NOMO-1 (cell line): ENCODE measurements around the gene NEUROD2.

Experiments used
- DNase-seq, 2 experiments: peaks; one replicate each; lab custom pipeline; 2025; ENCODE audit not compliant: unreplicated experiment in 2 of 2; lab: John Stamatoyannopoulos, UW

NEUROD2 gene

DNA sequence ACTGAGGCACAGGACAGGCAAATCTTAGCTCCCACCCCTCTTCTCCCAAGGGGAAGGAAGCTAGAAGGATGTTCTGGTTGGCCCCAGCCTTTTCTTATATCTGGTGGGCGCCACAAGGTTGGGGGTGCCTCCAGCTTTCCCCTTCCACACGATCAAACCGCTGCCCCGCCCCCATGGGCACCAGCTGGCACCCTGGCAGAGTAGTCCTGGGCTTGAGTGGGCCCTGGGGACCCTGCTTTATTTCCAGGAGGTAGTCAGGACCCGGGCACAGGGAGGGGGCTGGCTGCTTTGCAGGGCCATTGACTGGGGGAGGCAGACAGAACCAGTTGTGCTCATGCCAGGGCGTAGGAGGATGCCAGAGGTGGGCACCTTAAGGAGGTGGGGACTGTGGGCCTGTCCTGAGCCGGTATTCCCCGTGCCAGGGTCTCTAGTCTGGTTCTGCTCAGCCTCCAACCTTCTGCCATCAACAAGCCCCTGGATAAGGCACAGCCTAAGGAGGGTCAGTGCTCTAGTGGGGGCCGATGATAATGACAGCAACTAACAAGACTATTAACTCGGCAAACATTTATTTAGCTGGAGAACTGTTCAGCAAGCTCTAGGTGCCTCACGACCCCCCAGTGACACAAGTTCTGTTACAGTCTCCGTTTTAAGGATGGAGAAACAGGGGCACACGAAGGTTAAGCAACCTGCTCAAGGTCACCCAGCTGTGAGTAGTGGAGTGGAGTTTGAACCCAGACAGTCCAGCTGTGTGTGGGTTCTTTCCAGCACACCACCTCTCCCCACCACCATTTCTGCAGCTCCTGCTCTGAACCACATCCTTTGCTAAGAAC lies 11.5 kb upstream of the NEUROD2 start:
- DNase-seq, result no peak

DNA sequence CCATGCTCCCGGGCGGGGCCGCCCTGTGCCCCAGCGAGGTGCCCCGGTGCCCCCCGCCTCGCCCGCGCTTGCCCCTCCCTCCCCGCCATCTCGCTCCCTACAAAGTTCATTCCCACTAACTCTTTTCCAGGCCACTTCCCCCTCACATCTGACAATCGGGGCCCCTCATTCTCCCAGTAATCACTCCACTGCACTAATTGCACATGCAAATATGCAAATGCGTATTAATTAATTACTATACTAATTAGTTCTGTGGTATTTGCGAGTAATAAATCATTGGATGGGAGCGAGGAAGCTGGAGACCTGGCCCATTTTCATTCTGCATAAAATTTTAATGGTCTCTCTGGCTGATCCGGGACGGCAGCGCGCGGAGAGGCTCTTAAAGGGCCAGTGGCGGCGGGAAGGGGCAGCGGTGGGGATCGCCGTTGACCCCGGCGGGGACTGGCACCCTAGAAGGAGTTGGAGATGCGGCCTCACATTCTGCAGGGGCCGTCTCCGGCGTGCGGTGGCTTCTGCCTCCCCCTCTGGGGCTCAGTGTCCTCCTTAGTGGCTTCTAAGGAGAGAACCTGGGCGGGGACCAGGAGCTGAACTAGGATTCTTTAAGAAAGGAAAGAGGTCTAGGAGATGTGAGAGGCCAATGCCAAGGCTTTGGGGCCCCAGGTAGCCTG lies 10.7 kb upstream of the NEUROD2 start:
- peak in 1 of 2 experiments; percentile 37 for DNase-seq

DNA sequence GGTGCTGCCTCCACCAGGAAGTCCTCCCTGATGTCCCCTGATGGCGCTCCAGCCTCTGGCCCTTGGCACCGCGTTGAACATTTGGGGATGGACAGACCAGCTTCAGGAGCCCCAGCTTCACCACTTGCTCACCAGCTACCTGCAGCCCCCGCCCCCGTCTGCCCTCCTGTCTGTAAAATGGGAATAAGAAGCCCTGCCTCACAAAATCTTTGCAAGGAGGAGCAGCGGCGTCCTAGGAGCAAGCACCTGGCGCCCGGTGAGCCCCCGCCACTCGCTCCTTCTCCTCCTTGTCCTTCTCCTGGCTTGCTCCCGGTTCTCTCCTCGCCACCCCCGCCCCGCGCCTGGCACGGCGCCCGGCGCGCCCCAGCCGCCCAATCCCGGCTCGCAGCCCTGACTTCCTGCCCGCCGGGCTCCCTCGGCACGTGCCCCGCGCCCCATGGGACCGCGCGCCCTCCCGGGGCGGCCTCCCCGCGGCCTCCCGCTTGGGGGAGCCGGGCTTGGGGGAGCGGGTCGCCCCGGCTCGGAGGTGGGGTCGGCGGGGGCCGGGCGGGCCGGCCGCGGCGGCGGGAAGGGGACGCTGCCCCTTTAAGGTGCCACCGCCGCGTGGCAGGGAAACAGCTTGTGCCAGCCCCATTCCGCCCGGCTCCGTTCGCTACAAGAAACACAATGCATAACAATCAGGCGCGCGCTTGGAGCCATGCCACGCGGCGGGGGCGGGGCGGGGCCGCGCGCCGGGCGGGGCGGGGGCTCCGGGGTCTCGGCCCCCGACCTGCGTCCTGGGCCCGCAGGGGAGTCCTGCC lies 9.9 kb upstream of the NEUROD2 start:
- DNase-seq, result peak; percentile 36 to 41

DNA sequence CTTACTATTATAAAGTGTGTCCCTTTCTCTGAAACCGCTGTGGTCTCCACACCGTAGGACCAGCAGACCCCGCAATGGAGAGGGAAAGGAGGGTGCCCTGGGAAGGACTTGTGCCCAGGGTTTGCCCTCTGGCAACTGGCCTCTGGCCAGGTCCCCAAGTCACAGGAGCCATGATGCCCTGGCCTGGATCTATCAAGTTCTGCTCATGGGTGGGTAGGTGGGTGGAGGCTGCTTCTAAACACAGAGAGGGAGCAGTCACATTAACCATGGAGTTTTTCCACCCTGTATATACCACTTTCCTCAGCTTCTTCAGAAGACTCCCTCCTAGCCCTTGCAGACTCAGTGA lies 9.4 kb upstream of the NEUROD2 start:
- no peak for DNase-seq

DNA sequence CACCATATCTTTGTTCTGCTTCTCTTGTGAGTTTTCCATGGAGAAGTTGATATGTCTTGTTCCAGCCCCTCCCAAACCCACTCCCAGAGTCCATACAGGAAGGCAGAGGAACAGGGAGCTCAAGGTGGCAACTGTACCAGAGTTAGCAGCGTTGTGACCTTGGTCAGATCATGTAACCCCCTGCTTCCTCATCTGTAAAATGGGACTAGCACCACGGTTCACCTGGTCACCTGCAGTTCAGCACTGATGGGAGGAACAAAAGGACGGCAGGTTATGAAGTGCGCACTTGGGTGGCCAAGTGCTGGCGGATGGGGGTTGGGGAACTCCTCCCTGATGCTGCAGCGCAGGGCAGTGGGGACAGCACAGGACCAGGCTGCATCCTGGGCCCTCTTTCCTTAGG lies 7.7 kb upstream of the NEUROD2 start:
- no peak for DNase-seq

DNA sequence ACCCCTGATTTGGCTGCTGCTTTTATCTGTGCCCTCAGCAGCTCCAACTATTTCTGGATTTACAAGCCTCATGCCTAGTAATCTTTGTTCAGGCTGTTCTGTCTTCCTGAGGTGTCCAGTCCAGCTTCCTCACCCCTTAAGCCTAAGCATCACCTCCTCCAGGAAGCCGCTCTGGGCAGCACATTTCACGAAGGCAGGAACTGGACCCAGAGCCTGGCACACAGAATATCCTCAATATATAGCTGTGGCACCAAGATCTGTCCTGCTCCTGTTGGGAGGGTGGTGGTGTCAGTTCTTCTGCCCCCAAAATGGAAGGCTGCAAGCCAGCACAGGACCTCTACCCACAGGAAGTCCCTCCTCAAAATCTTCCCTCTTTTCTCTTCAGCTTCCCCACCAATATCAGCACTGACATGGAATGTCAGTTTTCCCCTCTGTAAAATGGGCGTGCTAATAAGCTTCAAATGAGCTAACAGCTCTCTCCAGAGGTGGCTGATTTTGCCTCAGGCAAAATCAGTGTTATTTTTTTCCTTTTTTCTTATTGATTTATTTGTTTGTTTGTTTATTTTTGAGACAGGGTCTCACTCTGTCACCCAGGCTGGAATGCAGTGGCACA lies 6.9 kb upstream of the NEUROD2 start:
- no peak for DNase-seq

DNA sequence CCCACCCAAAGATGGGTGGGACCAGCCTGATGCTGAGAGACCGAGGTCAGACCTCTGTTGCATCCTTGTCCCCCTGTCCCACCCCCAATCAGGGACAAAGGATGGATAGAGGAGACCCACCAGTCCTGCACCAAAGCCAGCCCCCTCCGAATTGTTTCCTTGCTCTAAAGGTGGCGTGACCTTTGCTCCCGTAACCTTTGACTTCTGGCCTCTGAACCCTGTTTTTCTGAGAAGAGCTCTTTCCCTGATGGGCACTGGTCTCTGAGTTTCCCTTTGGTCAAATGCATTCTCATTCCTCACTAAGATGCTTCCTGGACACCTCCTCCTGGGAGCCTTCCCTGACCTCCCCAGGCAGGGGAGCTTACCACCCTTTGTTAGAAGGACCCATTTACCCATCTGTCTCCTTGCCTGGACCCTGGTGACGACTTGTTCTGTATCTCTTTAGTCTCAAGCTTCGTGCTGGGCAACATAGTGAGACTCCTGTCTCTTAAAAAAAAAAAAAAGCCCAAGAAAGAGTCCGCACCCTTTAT lies 5.3 kb upstream of the NEUROD2 start:
- DNase-seq, result no peak

DNA sequence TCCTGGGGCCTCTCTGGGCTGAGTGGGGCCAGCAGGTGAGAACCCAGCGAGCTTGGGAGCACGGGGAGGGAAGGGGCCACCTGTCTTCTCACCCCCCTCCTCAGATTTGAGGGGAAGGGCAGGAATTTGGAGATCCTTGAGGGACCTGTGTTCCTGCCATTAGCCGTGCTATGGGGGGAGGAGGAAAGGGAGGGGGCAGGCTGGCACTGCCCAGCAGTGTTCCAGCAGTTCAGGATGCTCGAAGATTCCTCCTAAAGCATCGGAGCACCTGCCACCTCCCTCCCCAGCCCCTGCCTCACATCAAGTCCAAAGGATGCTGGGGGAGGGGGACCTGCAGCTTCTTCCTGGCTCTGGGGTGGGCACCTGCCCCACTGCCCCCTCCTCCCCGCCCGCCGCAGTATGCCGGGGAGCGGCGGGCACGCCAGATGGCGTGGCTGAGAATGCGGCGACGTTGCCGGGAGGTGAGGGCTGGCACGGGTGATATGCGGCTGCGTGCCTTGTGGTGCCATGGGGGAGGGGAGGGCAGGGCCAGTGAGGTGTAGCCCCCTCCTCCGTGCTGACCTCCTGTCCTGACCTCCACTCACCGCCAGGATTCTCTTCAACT lies 4.7 kb upstream of the NEUROD2 start:
- DNase-seq, result no peak

DNA sequence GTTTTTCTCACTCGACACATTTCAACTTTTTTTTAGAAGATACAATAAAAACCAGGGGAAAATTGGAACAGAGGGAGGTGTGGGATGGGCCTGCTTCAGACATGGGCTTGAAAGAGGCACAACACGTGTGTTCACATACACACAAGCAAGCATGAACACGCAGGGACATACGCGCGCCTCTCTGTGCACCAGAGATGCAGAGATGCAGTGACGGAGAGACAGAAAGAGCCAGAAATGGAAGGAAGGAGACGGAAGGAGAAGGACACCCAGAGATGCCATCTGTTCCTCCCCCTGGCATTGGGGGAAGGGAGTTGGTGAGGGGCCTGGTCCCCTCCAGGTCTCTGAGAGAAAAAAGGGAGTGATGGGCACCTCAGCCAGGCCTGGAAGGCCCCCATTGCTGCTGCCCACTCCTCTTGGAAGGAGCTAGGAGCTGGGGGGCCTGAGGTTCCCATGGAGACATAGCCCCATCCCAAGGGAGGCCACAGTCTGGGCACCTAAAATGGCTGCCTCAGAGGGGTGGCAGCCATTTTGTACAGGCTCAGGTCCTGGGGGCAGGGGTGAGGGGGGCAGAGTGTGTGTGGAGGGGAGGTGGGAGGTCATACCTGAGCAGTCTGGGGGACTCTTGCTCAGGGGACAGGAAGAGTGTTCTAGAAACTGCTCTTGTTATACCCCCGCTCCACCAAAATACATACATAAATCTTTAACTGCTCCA lies 3.8 kb upstream of the NEUROD2 start:
- no peak for DNase-seq

DNA sequence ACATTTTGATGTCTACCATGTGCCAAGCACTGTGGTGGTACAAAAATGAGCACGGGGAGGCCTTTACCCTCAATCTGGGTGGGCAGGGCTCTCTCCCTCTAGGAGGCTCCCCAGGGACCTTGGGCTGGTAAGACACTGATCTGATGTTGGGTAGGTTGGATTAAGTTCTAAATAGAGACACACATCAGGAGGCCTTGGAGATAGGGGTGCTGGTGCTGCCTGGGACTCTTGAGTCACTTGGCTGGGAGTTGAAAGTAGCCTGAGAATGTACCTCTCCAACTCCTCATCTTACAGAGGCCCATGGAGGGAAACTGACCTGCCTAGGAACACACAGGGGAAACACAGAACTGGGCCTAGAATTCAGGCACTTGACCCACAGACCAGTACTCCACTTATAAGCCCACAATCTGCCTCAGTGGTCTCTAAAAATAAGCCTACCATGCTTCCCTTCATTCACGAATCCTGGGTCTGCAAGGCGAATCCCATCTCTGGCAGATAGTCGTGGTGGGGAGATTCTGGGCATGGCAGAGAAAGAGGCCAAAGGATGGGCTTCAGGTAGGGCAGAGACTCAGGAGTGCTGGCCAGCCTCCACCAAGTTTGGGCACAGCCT lies 1.8 kb upstream of the NEUROD2 start:
- DNase-seq, result no peak

DNA sequence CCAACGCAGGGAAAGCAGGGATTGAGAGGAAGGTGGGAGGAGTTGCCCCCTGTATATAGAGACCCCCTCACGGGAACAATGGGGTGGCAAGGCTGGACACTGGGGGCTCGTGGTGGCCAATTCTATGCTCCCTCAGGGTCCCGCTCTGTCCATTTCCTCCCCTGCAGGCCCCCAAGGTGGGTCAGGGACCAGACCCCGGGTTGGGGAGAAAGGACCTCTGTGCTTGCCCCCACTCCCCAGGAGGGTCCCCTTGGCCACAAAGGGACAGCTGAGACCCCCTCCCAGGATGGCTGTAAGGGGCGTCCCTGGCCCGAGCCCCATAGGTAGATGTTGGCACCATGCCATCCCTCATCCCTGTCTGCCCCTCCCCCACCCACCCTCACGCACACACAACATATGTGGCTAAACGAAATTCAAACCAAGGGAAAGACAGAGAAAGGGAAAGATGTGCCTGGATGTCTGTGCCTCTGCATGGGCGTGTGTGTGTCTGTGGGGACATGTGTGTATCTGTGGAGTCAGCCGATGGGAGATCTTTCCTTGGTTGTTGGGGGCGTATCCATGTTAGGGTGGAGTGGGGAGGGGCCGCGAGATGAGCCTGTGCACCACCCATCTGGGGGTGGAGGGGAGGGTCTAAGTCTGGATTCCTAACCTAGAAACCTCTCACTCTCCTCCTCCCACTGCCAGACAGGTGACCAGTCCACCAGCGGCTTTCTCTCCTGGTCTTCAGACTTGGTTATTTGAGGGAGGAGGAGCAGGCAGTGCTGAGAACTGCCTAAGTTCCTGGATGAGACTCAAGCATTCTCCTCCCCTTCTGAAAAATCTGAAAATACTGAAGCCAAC lies 642 bp upstream of the NEUROD2 start:
- DNase-seq, result no peak

DNA sequence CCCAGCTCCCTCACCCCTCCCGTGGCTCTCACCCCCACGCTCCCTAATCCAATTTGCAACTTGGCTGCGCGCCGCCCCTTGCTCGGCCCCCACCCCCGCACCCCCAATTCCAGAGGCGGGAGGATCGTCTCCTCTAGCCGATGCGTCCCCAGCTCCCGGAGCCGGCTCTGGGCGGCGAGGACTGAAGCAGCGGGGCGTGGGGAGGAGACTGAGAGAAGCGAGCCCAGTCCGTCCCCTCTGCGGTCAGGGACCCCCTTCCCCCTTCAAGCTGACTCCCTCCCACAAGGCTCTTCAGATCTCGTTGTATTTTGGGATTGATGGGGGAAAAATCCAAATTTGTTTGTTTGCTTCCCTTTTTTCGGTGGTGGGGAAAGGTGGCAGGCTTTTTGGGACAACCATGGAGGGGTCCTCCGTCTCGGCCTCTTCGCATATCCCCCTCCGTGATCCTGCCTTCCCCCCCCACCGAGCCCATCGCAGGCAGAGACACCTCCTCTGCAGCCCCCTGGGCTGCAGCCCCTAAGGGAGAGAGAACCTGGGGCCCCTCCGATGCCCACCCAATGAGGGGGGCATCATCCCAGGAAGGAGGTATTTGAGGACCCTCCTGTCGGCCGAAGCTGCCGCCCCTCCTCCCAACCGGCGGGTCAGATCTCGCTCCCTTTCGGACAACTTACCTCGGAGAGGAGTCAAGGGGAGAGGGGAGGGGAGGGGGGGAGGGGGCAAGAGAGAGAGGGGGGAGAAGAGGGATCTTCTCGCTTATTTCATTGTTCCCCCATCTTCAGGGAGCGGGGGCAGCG lies 466 bp downstream of the NEUROD2 start:
- no peak for DNase-seq

DNA sequence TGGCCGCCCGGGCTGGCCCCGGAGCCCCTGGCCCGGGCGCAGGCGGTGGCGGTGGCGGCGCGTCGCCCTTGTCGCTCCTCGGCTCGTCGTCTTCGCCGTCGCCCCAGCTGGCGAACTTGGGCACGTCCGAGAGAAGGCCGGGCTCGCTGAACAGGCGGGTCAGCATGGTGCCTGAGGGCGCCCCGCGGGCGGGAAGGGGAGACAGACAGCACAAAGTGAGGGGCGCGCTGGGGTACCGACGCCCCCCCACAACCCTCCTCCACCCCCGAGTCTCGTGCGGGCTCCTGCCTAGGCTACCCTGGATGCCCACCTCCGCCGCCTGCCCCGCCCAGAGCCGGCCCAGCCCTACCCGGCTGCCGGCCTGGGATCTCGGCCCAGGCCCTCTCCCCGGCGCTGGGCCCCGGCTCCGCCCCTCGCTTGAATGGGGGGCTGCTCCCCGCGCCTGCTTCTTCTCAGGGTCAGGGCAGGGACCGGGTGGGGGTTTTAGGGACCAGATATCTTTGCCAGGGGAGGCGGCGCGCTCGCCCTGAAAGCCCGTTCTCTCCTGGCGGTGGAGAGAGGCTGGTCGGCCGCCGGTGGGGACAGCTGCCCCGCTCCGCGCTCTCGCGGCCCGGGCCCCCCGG lies 1.2 kb downstream of the NEUROD2 start:
- DNase-seq, result no peak

DNA sequence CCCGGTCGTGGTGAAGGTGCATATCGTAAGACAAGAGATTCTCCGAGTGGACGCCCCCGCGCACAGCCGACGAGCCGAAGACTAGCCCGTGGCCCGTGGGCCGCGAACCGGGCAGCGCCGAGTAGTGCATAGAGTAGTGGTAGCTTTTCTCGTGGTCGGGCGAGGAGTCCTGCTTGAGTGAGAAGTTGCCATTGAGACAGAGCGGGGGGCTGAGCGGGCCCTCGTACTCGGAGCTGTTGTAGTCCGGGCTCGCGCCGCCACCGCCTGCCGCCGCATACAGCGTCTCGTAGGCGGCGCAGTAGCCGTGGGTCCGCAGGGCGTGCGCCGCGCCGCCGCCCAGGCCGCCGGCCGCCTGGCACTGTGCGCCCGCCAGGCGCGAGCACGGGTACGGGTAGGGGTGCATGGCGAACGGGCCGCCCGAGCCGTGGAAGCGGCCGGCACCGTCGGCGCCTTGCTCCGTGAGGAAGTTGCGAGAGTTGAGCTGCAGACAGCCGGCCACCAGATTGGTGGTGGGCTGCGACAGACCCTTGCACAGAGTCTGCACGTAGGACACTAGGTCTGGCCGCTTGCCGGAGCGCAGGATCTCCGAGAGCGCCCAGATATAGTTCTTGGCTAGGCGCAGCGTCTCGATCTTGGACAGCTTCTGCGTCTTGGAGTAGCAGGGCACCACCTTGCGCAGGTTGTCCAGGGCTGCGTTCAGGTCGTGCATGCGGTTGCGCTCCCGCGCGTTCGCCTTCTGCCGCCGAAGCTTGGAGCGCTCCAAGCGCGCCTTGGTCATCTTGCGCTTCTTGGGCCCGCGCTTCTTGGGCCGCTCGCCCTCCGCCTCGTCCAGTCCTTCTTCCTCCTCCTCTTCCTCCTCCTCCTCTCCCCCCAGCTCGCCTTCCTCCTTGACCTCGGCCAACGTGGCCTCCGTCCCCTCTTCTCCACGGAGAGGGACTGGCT lies 2.0 kb downstream of the NEUROD2 start:
- DNase-seq, result no peak

DNA sequence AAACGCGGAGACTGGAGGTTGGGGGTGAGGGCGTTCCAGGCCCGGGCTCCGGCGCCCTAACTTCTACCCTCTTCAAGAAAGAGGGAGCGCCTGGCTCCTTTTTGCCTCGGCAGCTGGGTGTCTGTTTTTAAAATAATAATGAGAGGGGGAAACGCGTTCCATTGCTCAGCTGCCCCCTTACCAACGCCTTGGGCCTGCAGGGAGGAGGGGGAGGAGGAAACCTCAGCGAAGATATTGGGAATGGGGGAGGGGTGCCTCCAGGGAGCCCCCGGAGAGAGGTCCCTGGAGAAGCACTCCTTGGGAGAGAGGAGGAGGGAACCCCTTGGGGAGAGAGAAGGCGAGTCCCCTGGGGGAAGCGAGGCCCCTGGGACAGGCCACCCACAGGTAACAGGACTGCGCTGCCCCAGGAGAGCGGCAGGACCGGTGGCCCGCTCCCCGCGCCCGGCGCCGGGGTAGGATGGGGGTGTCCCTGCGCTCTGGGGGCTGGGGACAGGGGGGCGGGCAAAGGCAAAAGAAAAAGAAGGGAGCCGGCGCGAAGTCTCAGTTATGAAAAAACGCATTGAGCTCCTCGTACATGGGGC lies 2.7 kb downstream of the NEUROD2 start:
- no peak for DNase-seq
